T-helper 17 cell (primary cell): ENCODE results near the gene PHF11. TPM values are rescaled to one million over a fixed set of nuclear protein-coding genes. Genes with fewer than 3 reads are reported as not detected.

Experiments
- ATAC-seq: fragments of 150-1000 bp; cut with Tn5 transposase; 2 replicates; pipeline ENCODE4 v1.10.0; 2021; ENCODE audit warnings: mild to moderate bottlenecking, moderate library complexity
- DNase-seq, 3 donors: peaks; one replicate each; pipeline versions ENCODE4 v3.0.0 to v3.0.0-alpha.2; 2020 to 2021
- H3K9me3 ChIP-seq: one replicate; pipeline ENCODE4 v1.7.0; 2013; ENCODE audit warnings: low read length, mild to moderate bottlenecking; ENCODE audit not compliant: control insufficient read depth, poor library complexity, severe bottlenecking
- H3K27ac Mint-ChIP-seq: one replicate; pipeline ENCODE4 v1.8.0; 2022; ENCODE audit warnings: mild to moderate bottlenecking, moderate library complexity, mixed read lengths
- H3K27me3 Mint-ChIP-seq: one replicate; pipeline ENCODE4 v1.8.0; 2022; ENCODE audit warnings: mixed read lengths
- H3K36me3 Mint-ChIP-seq: one replicate; pipeline ENCODE4 v1.8.0; 2022; ENCODE audit warnings: low read depth, mixed read lengths
- H3K4me1 Mint-ChIP-seq: one replicate; pipeline ENCODE4 v1.8.0; 2022; ENCODE audit warnings: mild to moderate bottlenecking, mixed read lengths
- H3K4me3 Mint-ChIP-seq: one replicate; pipeline ENCODE4 v1.8.0; 2022; ENCODE audit warnings: mild to moderate bottlenecking, moderate library complexity, mixed read lengths
- total RNA-seq, 4 donors: library from RNA in 2 of 4; stranded (reverse) in 2 of 4; gene quantifications; one replicate each; pipeline ENCODE4 v1.2.3 and lab custom pipeline; 2022 to 2026

PHF11 gene
- total RNA-seq, 2 donors from 2014 or later, result 104 to 119 TPM

- DNase-seq, result no peak
- Mint-ChIP-seq H3K4me1 (peaks cover 12% of the 10 kb centered on the region), H3K27ac (peak overlapping the region; percentile 89), H3K27me3 (no peaks in the 10 kb centered on the region), H3K4me3 (peak overlapping the region; percentile 57), H3K36me3 (peaks cover 6% of the 10 kb centered on the region)
- no peaks in the 10 kb centered on the region for H3K9me3 ChIP-seq
- no peak for ATAC-seq
These were observed 43.6 kb downstream of the PHF11 start for GRCh38 chr13:49539313-49539712.

- H3K27me3 Mint-ChIP-seq, result no peaks in the 10 kb centered on the region
- peak overlapping the region; percentile 89 for H3K27ac Mint-ChIP-seq
- H3K9me3 ChIP-seq, result no peaks in the 10 kb centered on the region
- ATAC-seq (no peak), DNase-seq (no peak)
- peaks cover 4% of the 10 kb centered on the region for H3K36me3 Mint-ChIP-seq
- H3K4me1 Mint-ChIP-seq, result peaks cover 12% of the 10 kb centered on the region
- peak overlapping the region; percentile 87 for H3K4me3 Mint-ChIP-seq
These were observed 44.0 kb downstream of the PHF11 start for GRCh38 chr13:49539746-49540145.

GRCh38 chr13:49540552-49540951 is 44.8 kb downstream of the PHF11 start:
- ATAC-seq (peak; percentile 55), DNase-seq (no peak)
- Mint-ChIP-seq H3K27me3 (no peaks in the 10 kb centered on the region), H3K27ac (peak overlapping the region; percentile 89), H3K36me3 (peaks cover 4% of the 10 kb centered on the region), H3K4me1 (peaks cover 12% of the 10 kb centered on the region), H3K4me3 (peak overlapping the region; percentile 87)
- H3K9me3 ChIP-seq, result no peaks in the 10 kb centered on the region

- H3K9me3 ChIP-seq, result no peaks in the 10 kb centered on the region
- Mint-ChIP-seq H3K27ac (no peak overlapping the region), H3K27me3 (no peaks in the 10 kb centered on the region), H3K36me3 (peaks cover 4% of the 10 kb centered on the region), H3K4me1 (peaks cover 12% of the 10 kb centered on the region), H3K4me3 (no peak overlapping the region)
- DNase-seq (no peak), ATAC-seq (no peak)
These were observed 47.9 kb downstream of the PHF11 start for GRCh38 chr13:49543656-49544055.

GRCh38 chr13:49545661-49546060 is 49.9 kb downstream of the PHF11 start:
- DNase-seq (no peak), ATAC-seq (no peak)
- Mint-ChIP-seq H3K27ac (no peak overlapping the region), H3K4me3 (no peak overlapping the region), H3K27me3 (no peaks in the 10 kb centered on the region), H3K4me1 (no peaks in the 10 kb centered on the region), H3K36me3 (peaks cover 3% of the 10 kb centered on the region)
- no peaks in the 10 kb centered on the region for H3K9me3 ChIP-seq

- no peak overlapping the region for H3K4me3 Mint-ChIP-seq
- ATAC-seq (no peak), DNase-seq (no peak)
- peak overlapping the region; percentile 29 for H3K27ac Mint-ChIP-seq
- peaks cover 3% of the 10 kb centered on the region for H3K36me3 Mint-ChIP-seq
- H3K4me1 Mint-ChIP-seq, result no peaks in the 10 kb centered on the region
- no peaks in the 10 kb centered on the region for H3K9me3 ChIP-seq
- no peaks in the 10 kb centered on the region for H3K27me3 Mint-ChIP-seq
These were observed 50.8 kb downstream of the PHF11 start for GRCh38 chr13:49546561-49546960.

- peaks cover 10% of the 10 kb centered on the region for H3K36me3 Mint-ChIP-seq
- no peak overlapping the region for H3K4me3 Mint-ChIP-seq
- H3K4me1 Mint-ChIP-seq, result peaks cover 2% of the 10 kb centered on the region
- H3K27me3 Mint-ChIP-seq, result no peaks in the 10 kb centered on the region
- DNase-seq (no peak), ATAC-seq (no peak)
- H3K27ac Mint-ChIP-seq, result no peak overlapping the region
- no peaks in the 10 kb centered on the region for H3K9me3 ChIP-seq
These were observed 53.5 kb downstream of the PHF11 start for GRCh38 chr13:49549289-49549688.

GRCh38 chr13:49550942-49551644 is 55.3 kb downstream of the PHF11 start:
- no peaks in the 10 kb centered on the region for H3K9me3 ChIP-seq
- ATAC-seq, result no peak
- Mint-ChIP-seq H3K4me1 (peaks cover 2% of the 10 kb centered on the region), H3K27ac (no peak overlapping the region), H3K4me3 (no peak overlapping the region), H3K36me3 (peaks cover 14% of the 10 kb centered on the region), H3K27me3 (no peaks in the 10 kb centered on the region)
- DNase-seq, result no peak

GRCh38 chr13:49553888-49554287 is 58.1 kb downstream of the PHF11 start:
- H3K36me3 Mint-ChIP-seq, result peaks cover 13% of the 10 kb centered on the region
- no peaks in the 10 kb centered on the region for H3K9me3 ChIP-seq
- no peak for DNase-seq
- H3K4me1 Mint-ChIP-seq, result peaks cover 2% of the 10 kb centered on the region
- peak overlapping the region; percentile 9 for H3K27ac Mint-ChIP-seq
- no peaks in the 10 kb centered on the region for H3K27me3 Mint-ChIP-seq
- ATAC-seq, result no peak
- no peak overlapping the region for H3K4me3 Mint-ChIP-seq

GRCh38 chr13:49554387-49554786 is 58.6 kb downstream of the PHF11 start:
- Mint-ChIP-seq H3K27me3 (no peaks in the 10 kb centered on the region), H3K4me1 (peaks cover 2% of the 10 kb centered on the region), H3K4me3 (no peak overlapping the region), H3K36me3 (peaks cover 13% of the 10 kb centered on the region), H3K27ac (no peak overlapping the region)
- no peaks in the 10 kb centered on the region for H3K9me3 ChIP-seq
- no peak for DNase-seq
- no peak for ATAC-seq

GRCh38 chr13:49559006-49559405 is 63.3 kb downstream of the PHF11 start:
- Mint-ChIP-seq H3K27me3 (no peaks in the 10 kb centered on the region), H3K36me3 (peaks cover 10% of the 10 kb centered on the region), H3K4me1 (peaks cover 3% of the 10 kb centered on the region), H3K4me3 (no peak overlapping the region), H3K27ac (no peak overlapping the region)
- DNase-seq (no peak), ATAC-seq (no peak)
- H3K9me3 ChIP-seq, result no peaks in the 10 kb centered on the region

- no peak for DNase-seq
- Mint-ChIP-seq H3K27me3 (no peaks in the 10 kb centered on the region), H3K4me1 (peaks cover 3% of the 10 kb centered on the region), H3K4me3 (no peak overlapping the region), H3K27ac (no peak overlapping the region), H3K36me3 (peaks cover 6% of the 10 kb centered on the region)
- ATAC-seq, result no peak
- no peaks in the 10 kb centered on the region for H3K9me3 ChIP-seq
These were observed 64.7 kb downstream of the PHF11 start for GRCh38 chr13:49560270-49561061.

- Mint-ChIP-seq H3K4me1 (peaks cover 3% of the 10 kb centered on the region), H3K36me3 (peaks cover 6% of the 10 kb centered on the region), H3K4me3 (no peak overlapping the region), H3K27me3 (no peaks in the 10 kb centered on the region), H3K27ac (no peak overlapping the region)
- no peak for DNase-seq
- ATAC-seq, result no peak
- H3K9me3 ChIP-seq, result no peaks in the 10 kb centered on the region
These were observed 65.3 kb downstream of the PHF11 start for GRCh38 chr13:49561062-49561410.

GRCh38 chr13:49563516-49563915 is 67.8 kb downstream of the PHF11 start:
- Mint-ChIP-seq H3K4me3 (no peak overlapping the region), H3K4me1 (peaks cover 7% of the 10 kb centered on the region), H3K27ac (no peak overlapping the region), H3K36me3 (peaks cover 7% of the 10 kb centered on the region), H3K27me3 (no peaks in the 10 kb centered on the region)
- no peaks in the 10 kb centered on the region for H3K9me3 ChIP-seq
- DNase-seq (no peak), ATAC-seq (no peak)
